HG02588 (cell line): Measurements from ENCODE around the gene SLA2.
"Not testable (repeated sequence)": the region's sequence is repeated elsewhere in the genome, so short reads cannot be mapped to it uniquely, and the experiment has no call there.

Experiments
- ATAC-seq: cut with Tn5 transposase; IDR thresholded peaks from one replicate; pipeline ENCODE4 v1.9.1; 2021; ENCODE audit warnings: mild to moderate bottlenecking, moderate library complexity; ENCODE audit not compliant: unreplicated experiment

Gene SLA2

GRCh38 chr20:36646678-36647077 is 682 bp upstream of the SLA2 start:
- ATAC-seq = no peak

- no peak for ATAC-seq
Measured at GRCh38 chr20:36645353-36645752, 643 bp downstream of the SLA2 start.

- no peak for ATAC-seq
Measured at GRCh38 chr20:36644706-36645095, 1.3 kb downstream of the SLA2 start.

- ATAC-seq = no peak
Measured at GRCh38 chr20:36644032-36644705, 1.8 kb downstream of the SLA2 start.

- no peak for ATAC-seq
Measured at GRCh38 chr20:36642136-36642535, 3.9 kb downstream of the SLA2 start.

GRCh38 chr20:36641506-36641843 is 4.5 kb downstream of the SLA2 start:
- no peak for ATAC-seq

GRCh38 chr20:36638876-36639400 is 7.1 kb downstream of the SLA2 start:
- ATAC-seq = not testable (repeated sequence)

GRCh38 chr20:36634342-36634741 is 11.7 kb downstream of the SLA2 start:
- no peak for ATAC-seq

- ATAC-seq = no peak
Measured at GRCh38 chr20:36633285-36633772, 12.7 kb downstream of the SLA2 start.

GRCh38 chr20:36632487-36633284 is 13.3 kb downstream of the SLA2 start:
- ATAC-seq = no peak

GRCh38 chr20:36632147-36632486 is 13.9 kb downstream of the SLA2 start:
- ATAC-seq = no peak

GRCh38 chr20:36631646-36632045 is 14.3 kb downstream of the SLA2 start:
- ATAC-seq = no peak

GRCh38 chr20:36629719-36630681 is 16.0 kb downstream of the SLA2 start:
- ATAC-seq = no peak

GRCh38 chr20:36628076-36628475 is 17.9 kb downstream of the SLA2 start:
- ATAC-seq = no peak

GRCh38 chr20:36624944-36625324 is 21.1 kb downstream of the SLA2 start:
- no peak for ATAC-seq

GRCh38 chr20:36624068-36624943 is 21.7 kb downstream of the SLA2 start:
- no peak for ATAC-seq

- no peak for ATAC-seq
Measured at GRCh38 chr20:36623444-36623843, 22.6 kb downstream of the SLA2 start.

GRCh38 chr20:36620917-36621316 is 25.1 kb downstream of the SLA2 start:
- no peak for ATAC-seq

GRCh38 chr20:36614781-36615557 is 31.0 kb downstream of the SLA2 start:
- ATAC-seq = no peak
